Posterior cingulate gyrus (tissue), 11 donors: ENCODE measurements around the gene NOL4L.

Source experiments
- DNase-seq, 10 donors: peaks; one replicate each; pipeline versions ENCODE4 v3.0.0 to v3.0.0-alpha.2; 2020 to 2021; ENCODE audit warnings: mixed read lengths in 3 of 10
- intact Hi-C: fragments of 100-400 bp; cut with DNase I; formaldehyde crosslinking; loops from one replicate; pipeline ENCODE4 v1.15.1; 2023

The NOL4L gene

DNA sequence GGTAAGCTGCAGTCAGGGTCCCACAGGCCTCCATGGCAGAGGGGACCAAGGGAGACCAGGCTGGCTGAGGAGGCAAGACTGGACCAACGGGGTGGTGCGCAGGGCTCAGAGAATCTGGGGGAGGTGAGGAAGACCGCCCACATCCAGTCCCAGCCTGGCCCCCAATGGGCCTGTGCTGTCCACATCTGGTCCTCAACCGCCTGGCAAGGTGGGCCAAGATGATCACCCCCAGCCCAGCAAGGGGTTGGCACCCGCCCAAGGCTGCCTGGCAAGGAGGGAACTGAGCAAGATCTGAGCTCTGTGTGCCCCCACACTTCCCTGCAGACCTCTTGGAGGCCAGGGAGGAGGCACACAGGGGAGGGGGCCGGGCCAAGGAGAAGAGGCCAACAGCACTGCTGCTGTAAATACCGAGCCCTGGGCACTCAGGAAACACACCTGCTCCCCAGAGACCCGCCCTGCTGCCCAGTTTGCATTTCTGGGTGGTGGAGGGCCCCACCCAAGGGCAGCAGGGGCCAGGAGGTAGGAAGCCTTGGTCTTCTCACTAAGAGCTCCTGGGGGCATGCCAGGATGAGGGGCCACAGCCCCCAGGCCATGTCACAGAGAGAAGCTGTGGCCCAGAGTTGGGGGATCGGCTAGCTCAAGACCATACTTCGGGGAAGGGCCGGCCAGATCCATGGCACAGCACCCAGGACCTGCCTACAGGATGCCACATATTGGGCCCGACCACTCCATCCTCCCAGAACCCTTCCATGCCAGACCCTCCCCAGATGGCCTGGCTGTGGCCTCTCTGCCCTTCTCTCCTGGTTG, 117.4 kb downstream of the NOL4L start:
- DNase-seq = peak in 3 of 10 donors; percentile 25 to 89 (median 71)
- intact Hi-C loops = loop anchor here (10.0 kb wide), 1 partner anchor 193 kb away; the partner anchor contains the start of gene KIF3B

DNA sequence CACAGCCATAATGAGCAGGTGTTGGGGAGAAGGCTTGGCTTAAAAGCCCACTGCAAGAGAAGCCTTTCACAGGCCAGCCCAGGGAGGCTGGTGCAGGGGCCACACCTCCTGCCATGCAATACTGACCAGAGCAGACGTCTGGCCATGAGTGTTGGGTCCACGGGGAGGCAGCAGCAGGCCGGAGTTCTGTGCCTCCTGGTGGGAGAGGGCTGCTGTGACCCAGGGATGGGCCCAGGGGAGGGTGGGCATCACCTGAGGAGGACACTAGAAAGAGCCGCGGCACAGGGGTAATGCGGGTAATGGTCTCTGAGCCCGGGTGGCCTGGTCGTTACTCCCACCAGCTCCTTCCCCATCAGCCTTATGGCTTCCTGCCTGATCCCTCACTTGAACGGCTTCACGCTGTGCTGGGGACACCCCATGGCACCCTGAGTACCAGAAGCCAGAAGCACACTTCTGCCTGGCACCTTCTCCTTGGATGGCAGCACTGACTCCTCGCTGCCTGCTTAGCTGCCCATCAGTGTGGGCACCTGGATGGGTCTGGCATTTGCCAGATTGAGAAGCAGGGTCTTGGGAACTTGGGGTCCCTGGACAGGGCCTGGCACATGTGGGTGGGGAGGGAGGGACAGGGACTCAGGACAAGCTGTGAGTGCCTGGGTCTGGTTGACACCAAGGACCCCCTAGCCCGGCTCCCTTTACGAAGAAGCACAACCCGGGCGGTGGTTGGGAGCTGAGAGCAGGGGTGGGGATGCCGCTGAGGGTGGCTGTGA, 118.2 kb downstream of the NOL4L start:
- intact Hi-C loops = loop anchor here (10.0 kb wide), 1 partner anchor 192 kb away; the partner anchor contains the start of gene KIF3B
- peak in 5 of 10 donors; percentile 17 to 90 (median 69) for DNase-seq

DNA sequence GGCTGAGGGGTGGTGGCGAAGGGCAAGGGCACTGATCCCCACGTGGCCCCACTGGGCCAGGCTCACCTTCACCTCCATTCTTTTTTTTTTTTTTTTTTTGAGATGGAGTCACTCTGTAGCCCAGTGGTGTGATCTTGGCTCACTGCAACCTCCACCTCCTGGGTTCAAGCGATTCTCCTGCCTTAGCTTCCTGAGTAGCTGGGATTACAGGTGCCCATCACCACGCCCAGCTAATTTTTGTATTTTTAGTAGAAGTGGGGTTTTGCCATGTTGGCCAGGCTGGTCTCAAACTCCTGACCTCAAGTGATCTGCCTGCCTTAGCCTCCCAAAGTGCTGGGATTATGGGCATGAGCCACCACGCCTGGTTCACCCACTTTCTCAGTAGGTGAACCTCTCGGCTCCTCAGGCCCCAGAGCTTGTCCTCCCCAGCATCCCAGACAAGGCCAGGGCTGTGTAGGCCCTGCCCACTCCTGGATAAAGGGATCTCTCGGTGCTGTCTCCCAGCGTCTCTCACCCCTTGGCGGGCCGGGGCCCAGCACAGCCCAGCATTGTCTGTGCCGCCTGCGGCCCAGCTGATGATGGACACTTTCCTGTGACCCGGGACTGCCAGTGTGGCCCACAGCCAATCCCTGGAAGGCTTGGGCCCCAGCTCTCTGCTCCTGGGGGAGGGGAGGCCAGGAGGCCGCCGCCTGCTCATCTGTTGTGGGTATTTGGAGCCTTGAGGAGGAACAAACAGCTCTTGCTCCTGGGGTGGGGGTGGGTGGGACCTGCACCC, 119.0 kb downstream of the NOL4L start:
- peak; percentile 68 to 98 (median 80) for DNase-seq
- intact Hi-C loops = loop anchor here (10.0 kb wide), 1 partner anchor 191 kb away; the partner anchor contains the start of gene KIF3B

DNA sequence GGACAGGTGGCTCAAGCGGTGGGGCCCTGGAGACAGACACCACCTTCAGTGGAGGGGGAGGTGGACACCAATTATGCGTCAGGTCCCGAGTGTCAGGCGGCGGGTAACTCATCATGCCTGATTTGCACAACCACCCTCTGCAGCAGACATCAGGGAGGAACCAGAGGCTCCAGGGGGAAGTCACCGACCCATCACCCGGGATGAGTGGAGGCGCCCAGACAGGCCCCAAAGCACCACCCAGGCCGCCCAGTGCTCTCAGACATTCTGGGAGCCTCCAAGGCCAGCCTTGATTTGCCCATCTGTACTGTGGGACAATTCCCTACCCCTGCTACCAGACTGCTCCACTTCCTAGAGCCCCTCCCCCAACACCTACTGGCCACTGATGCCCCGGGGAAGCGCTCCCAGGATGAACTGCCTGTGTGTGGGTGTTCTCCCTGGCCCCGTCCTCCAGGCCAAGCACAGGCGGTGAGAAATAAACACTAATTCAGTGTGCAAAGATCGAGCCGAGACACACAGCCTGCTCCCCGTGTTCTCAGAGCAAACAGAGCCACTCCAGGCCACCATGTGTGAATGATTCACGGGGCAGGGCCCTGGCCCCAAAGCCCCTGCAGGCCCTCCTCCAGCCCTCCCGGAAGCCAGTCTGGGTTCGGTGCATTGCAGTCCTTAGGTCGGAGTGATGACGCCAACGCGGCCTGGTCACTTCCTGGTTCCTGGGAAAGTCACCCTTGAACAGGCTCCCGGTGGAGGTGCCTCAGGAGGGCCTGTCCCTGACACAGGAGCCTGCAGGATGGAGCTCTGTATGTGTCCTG, 119.8 kb downstream of the NOL4L start:
- DNase-seq = peak in 5 of 10 donors; percentile 13 to 83 (median 59)

DNA sequence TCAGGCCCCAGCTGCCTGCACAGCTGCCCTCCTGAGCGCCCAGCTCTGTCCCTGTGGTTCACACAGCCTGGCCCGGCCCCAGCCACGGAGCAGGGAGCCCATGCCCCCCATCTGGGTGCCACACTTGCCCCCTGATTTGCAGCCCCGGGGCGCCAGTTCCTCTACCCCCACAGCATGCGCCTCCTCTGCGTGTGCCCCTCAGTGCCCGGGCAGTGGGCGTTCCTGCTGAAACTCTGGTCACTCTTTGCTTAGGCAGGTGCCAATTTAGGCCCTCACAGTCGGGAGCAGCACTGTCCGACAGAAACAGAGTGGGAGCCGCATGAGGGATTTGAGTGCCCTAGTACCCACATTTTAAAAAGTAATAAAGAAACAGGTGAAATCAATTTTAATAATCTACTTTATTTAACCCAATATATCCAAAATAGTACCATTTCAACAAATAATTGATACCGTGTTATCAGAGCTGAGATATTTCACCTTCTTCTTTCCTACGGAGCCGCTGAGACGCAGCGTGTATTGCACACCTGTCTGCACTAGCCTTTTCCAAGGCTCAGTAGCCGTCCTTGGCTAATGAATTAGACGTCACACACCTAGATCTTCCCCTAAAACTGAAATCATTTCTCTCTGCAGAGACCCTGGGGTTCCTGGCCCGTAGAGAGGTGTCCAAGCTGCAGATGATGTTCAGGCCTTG, 120.6 kb downstream of the NOL4L start:
- DNase-seq = peak in 3 of 10 donors; percentile 29 to 77 (median 66)
- intact Hi-C loops = loop anchor here (10.0 kb wide), 1 partner anchor 190 kb away; the partner anchor contains the start of gene KIF3B

More for the DNA sequence above, 119.8 kb downstream of the NOL4L start:
- intact Hi-C loops = loop anchor here (10.0 kb wide), 1 partner anchor 190 kb away; the partner anchor contains the start of gene KIF3B

DNA sequence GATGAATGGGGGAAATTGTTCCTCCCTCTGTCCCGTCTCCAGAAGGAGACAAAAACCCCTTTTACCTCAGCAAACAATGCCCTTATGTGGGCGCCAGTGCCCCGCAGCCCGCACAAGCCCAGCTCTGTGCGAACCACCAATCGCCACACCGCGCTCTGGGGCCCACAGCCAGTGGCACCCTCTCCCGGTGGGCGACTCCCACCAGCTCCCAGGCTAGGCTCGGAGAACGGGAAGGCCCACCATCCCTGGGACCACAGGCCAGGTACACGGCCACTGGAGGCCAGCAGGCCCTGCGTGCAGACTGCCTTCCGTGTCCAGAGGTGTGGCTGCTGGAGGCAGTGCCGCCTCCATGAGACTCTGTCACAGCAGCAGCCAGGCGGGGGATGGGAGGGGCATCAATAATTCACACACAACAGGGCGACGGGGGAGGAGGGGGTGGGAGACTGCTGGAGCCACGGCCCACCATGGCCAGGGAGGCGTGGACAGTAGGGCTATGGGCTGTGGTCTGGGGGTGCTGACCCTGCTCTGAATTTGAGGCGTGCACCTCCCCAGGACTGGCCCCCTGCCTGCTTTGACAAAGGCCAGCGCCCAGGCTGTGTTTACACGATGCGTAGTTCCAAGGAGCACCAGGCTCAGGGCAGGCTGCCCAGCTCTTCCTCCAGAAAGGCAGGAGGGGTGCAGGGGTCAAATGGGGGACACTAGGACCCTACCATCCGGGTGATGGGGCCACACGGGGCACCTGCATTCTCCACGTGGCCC, 121.3 kb downstream of the NOL4L start:
- intact Hi-C loops = loop anchor here (10.0 kb wide), 1 partner anchor 189 kb away; the partner anchor contains the start of gene KIF3B
- DNase-seq = peak; percentile 70 to 98 (median 82)

DNA sequence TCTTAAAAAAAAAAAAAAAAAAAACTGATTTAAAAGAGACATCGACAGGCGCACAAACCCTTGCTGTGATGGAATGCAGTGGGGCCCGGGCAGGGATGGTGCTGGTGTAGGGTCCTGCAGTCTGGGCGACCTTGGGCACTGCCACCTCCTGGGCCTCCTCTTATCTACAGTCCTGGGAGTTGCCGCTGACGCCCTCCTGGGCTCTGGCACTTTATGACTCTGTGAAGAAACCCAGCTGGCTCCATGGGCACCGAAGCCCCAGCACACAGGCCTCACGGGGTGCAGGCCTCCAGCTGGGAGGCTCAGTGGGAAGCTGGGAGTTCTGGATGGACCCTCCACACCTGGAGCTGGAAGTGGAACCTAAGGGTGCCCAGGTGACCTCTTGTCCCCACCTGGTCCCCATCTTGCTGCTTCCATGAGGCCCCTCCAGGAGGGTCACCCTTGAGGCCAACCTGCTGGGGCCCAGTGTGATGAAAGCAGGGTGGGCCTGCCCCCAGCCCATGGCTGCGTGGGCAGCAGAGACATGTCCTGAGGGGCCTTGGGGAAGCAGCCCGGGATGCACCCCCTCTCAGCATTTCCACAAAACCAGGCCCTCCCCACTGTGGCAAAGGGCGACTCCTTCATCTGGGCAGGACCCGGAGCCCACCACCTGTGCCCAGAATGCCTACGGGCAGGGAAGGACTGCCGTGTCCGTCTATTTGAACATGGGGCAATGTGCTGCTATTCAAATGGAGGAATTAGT, 122.1 kb downstream of the NOL4L start:
- peak in 2 of 10 donors; percentile 74 to 88 for DNase-seq
- intact Hi-C loops = loop anchor here (10.0 kb wide), 1 partner anchor 188 kb away; the partner anchor contains the start of gene KIF3B

DNA sequence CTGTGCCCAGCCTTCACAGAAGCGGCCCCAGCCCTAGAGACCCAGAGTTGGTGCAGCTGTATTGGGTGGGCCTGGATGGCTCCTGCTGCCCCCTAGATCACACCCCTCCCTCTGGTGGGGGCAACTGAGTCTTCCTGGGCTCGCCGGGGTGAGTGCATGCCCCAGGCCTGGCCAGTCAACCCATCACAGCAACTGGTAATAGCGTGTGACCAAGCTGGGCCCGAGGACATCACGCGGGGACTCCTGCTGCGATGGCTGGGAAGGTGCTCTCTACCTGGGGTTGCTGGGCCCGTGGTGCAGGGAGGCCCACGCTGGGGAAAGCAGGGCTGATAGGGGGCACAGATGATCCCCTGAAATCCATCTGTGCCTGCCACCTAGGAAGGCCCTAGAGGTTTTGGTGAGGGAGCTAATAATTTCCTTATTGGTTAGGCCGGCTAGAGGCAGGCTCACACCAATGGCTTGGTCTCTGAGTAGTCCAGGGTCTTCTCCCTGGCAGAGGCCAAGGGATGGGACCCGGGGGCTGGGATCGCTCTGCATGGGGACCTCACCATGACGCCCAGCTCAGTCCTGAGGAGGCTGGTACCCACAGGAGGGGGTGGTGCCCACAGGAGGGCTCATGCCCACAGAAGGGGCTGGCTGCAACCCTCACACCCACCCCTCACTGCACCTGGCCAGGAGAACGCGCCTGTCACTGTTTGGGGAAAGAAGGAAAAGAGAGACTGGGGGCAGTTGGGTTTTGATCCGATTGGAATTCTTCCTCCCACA, 123.1 kb downstream of the NOL4L start:
- peak in 1 of 10 donors; percentile 54 for DNase-seq
- intact Hi-C loops = loop anchor here (10.0 kb wide), 1 partner anchor 187 kb away; the partner anchor contains the start of gene KIF3B

DNA sequence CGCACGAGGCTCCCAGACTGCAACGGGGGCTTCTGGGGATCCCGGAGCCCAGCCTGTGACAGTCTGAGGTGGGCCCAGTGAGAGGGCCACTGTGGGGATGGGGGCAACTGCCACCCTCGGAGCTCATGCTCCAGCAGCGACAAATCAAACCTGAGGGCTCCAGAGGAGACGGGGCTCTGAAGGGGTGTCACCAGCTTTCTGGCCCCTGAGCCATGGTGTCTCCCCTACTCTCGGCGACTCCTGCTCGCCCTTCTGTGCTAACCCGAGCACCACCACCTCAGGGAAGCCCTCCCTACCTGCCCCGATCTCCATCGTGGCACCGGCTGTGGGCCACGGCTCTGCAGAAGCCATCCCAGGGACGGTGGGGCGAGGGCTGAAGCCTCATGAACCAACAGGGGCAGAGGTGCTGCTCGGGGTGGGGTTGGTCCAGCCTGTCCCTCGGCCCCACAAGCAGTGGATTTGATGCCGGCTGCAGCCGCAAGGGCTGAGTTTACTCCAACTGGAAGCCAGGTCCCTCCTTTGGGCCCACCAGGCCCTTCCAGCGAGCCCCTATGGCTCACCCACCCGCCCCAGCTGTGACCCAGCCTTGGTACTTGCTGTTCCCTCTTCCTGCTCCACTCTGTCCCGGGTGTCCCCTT, 124.3 kb downstream of the NOL4L start:
- peak in 2 of 10 donors; percentile 72 to 77 for DNase-seq
- intact Hi-C loops = loop anchor here (10.0 kb wide), 1 partner anchor 186 kb away; the partner anchor contains the start of gene KIF3B

DNA sequence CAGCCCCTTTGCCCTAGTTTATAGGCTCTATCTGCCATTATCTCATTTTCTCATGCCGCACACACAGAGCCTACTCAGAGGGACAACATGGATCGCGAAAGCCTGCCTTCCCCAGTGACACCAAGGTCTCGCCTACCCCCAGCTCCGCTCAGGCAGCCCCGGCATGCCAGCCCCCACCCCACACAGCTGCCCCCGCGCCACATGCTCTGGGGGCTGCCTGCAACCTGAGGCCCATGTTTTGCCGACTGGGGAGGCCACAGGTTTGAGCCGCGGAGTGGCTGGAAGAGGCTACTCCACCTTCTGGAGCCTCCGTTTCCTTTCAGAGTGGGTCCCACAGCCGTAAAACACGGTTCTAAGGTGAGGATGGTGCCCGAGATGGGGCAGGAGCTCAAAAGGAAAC, 124.9 kb downstream of the NOL4L start:
- intact Hi-C loops = loop anchor here (10.0 kb wide), 1 partner anchor 185 kb away; the partner anchor contains the start of gene KIF3B
- no peak for DNase-seq

DNA sequence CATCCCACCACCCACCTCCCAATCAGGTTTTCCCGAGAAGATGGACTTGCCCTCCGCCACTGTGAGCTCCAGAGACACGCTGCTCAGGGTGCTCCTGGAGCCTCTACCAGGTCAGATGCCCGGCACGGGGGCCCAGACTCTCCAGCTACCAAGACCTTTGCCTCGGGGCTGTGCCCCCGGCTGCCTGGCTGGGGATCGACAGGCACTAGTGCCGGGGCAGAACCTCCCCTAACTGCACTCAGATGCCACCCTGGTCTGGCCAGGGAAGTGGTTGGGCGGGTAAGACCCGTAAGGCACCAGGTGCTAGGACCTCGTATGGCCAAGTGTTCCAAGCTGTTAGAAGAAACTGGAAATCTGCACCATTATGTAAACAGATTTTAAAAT, 126.3 kb downstream of the NOL4L start:
- DNase-seq = peak in 3 of 10 donors; percentile 59 to 83 (median 77)
- intact Hi-C loops = no loop called here

DNA sequence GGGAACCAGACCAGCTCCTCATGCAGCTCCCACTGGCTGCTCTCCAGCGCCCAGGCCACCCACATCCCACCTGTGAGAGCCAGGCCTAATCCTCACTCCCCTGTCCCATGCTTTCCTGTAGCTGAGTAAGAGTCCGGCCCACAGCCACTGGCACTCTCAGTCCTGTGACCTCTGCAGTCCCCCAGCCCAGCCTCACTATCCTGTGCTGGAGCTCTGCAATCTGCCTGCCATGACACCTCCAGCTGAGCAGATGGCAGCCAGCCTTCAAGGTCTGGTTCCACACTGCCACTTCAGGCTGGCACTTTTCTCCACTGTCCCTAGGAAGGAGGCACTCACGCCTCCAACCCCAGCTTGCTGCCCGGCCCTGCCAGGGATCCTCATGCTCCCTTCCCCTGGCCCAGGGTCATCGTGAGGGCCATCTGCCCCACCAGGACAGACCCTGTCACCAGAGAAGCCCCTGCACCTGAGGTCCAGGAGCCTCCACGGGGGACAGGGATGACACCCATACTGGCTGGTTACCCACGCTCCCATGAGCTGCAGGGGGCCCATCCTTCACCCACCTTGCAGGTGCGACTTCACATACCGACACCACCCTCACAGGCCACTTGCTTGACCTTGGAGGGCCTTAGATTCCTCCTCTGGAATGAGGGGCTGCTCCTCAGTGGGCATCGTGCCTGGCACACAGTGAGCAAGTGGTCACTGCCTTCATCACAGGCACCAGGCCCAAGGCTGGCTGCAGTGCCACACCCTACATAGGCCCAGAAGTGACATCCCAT, 126.9 kb downstream of the NOL4L start:
- peak in 2 of 10 donors; percentile 75 to 79 for DNase-seq
- intact Hi-C loops = no loop called here

DNA sequence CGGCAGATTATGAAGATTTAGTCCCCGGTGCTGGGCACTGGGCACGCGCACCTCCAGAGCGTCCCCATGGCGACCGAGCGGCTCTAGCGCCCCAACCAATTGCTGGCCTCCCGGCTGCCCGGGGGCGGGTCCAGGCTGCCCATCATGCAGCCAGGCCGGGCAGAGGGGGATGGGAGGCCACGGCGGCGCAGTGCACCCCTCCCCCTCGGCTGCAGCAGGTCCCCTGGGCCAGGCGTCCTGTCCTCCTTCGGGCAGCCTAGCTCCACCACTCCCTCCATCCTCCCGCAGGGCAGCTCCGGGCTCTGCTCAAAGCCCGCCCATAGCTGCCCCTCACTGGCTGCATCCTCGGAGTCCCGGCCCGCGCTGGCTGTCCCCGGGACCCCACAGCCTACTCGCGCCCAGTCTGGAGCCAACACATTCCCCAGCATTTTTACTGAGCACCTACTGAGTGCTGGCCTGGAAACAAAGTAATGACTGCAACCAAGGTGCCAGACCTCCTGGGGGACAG, 127.6 kb downstream of the NOL4L start:
- intact Hi-C loops = no loop called here
- DNase-seq = peak; percentile 69 to 98 (median 84)

DNA sequence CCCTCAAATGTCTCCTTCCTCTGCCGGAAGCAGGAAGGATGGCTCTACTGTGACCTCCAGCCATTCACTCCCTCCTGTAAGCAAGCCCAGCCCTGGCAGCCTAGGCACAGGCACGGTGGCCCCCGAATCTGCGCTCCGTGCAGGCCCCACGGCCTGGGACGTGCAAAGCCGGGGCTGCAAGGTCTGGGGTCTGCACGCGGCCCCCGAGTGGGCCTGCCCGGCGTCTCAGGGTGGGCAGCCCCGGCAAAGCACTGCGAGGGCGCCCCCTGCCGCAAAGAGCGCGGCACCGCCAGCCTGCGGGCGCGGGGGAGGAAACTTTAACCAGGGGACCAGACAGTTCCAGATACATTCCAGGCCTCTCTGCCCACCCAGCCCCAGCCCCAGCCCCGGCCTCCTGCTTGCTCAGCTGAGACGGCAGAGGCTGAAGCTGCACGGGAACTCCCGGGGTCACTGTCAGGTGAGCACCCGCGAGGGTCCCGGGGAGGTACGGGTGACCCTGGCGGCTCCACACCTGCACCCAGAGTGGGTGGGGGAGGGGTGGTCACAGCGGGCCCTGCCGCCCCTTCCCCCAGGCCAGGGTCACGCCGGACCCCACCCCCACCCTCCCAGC, 128.2 kb downstream of the NOL4L start:
- intact Hi-C loops = no loop called here
- peak in 9 of 10 donors; percentile 41 to 93 (median 65) for DNase-seq
